HG03521 (cell line): Measurements from ENCODE around the gene MED31.
A peak's percentile ranks its signal among the peaks of the same experiment; 100 is the strongest.
"Not testable (repeated sequence)": the region's sequence is repeated elsewhere in the genome, so short reads cannot be mapped to it uniquely, and the experiment has no call there.

Source experiments
- ATAC-seq: cut with Tn5 transposase; IDR thresholded peaks from one replicate; pipeline ENCODE4 v1.9.1; 2021; ENCODE audit warnings: mild to moderate bottlenecking, moderate library complexity; ENCODE audit not compliant: unreplicated experiment

Gene MED31

DNA sequence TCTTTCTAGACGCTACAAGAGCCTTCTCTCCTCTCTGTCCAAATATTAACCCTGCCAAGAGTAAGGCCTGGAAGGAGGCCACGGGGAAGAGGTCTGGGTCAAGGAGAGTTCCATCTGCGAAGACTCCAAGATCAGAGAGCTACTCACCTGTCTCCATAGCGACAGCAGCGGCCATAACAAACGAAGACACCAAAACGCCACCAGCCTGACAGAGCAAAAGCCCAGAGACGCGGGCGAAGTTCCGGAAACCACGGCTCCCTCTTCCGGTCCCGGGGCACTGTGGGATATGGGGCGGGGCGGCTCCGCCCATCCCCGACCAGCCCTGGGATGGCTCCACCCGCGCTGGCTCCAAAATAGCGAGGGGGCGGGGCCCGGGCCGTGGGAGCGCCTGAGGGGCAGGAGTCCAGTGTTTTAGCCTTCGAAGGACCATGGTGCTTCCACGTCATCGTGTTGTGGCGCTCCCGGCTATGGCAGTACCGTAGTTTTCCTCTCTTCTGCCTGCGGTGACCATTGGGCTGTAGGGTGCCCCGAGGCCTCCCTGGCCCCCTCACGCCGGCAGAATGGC lies at the start of gene MED31, which contains the start of gene C17orf100:
Gene MED31 (minus strand): TSS at position 252 of the 565 bp plus-strand sequence. CDS start 77 bp downstream, at position 175.
Gene C17orf100 (plus strand): TSS at position 409 of the 565 bp plus-strand sequence. CDS start 152 bp downstream, at position 561.
- ATAC-seq, result peak; percentile 94

DNA sequence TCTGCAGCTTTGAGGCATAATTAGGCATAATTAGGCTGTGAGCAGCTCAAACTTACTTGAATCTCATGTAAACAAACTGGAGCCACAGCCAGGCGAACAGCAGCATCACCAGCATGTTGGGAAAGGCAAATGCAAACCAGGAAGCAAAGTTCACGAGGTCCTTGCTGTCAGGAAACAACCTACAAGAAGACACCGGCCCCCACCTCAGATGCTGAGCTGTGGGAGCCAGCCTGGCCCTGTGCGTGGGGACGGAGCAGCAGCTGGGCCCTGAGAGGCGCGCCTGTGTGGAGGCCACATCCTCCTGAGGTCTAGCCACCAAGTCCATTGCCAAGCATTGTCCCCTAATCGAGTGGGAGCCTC lies 49.5 kb upstream of the MED31 start:
- no peak for ATAC-seq

DNA sequence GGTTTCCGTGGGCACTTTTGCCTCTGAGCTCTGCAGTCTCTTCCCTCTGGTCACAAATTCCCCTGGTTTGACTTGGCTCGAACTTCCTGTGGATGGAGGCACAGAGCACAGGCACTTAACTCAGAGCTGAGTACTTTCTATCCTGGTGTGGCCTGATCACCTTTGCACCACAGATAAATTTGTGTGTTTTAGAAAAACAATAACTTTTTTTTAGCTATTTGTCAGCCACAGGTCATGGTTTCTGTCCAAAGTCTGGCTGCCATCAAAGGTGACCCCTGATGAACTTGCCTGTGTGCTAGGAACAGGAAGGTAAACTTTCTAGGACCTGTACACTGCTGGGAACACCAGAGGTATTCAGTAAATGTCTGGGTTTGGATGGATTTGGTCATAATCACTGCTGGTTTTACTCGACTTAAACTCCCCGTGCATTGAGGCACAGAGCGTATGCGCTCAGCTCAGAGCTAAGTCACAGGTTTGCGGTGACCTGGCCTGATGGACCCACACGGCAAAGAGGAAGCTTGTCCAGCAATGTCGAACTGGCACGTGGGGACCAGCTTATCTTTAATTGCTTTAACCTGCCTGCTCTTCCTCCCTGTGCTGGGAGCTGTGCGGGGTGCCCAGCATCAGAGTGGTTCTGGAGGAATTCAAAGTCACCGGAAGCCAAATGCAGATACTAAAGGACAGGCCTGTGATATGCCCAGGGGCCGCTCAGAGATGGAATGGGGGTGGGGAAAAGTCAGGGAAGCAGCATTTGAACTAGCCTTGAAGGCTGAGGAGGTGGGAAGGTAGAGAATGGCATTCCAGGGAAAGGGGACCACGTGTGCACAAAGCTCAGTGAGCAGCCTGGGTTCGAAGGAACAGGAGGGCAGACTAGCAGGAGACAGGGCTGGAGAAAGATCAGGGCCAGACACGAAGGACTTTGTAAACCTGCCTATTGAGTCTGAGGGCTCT lies 48.9 kb upstream of the MED31 start:
- no peak for ATAC-seq

GRCh38 chr17:6698004-6698403 lies 46.6 kb upstream of the MED31 start:
- ATAC-seq, result no peak

DNA sequence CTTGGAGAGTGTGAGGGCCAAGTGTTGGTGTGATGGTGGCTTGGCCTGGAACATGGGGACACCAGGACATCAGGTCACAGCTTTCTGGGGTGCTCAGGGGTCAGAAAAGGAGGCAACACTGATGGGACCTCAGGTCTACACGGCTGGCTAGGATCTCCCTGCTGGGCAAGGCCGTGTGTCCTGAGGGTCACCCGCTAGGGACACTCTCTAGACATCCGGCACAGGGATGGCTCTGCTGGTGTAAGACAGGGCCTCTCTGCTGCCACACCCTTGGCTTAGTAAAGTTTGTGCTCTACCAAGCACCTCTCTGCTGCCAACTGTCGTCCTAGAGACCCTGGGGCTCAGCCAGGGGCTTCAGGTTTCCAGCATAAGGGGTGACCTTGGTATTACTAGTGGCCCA lies 45.5 kb upstream of the MED31 start:
- no peak for ATAC-seq

DNA sequence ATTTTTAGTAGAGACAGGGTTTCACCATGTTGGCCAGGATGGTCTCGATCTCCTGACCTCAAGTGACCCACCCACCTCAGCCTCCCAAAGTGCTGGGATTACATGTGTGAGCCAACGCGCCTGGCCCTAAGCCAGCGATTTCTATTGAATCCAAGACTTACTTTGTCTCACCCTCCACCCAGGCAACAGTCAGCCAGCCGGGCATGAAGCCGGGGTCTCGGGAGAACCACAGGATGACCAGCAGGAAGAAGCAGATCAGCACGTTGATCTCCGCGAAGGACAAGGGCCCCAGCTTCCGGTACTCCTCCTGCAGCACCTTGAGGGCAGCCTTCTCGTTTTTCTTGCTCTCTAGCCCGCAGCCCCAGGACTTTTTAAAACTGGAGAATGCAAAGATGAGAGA lies 44.2 kb upstream of the MED31 start:
- ATAC-seq, result no peak

DNA sequence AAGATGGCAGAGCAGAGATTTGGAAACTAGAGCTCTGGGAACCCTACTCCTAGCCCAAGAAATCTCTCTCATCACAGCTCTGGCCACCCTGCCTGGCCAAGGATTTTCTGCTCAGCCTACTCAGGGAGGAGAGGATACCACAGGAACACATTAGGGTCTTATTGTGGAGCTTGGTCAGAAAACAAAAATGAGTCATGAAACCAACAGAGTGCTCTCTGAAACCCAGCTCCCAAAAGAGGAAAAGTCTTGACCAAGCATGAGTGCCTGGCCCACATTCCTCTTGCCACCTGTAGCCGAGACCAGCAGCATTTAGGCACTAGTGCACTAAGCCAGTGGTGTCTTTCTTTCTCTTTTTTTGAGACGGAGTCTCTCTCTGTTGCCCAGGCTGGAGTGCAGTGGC lies 43.6 kb upstream of the MED31 start:
- ATAC-seq, result no peak

DNA sequence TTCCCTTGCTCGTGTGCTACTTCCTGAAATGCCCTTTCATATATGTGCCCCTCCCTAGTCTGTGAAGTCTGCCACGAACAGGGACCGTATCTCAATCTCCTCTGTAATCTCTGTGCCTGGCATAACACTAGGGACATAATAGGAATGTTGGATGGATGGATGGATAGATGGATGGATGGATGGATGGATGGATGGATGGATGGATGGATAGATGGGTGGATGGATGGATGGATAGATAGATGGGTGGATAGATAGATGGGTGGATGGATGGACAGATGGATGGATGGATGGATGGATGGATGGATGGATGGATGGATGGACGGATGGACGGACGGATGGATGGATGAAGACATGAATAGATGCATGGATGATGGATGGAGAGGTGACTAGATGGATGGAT lies 40.6 kb upstream of the MED31 start:
- ATAC-seq, result not testable (repeated sequence)

- ATAC-seq, result no peak
Measured at GRCh38 chr17:6691546-6691945, 40.1 kb upstream of the MED31 start.

DNA sequence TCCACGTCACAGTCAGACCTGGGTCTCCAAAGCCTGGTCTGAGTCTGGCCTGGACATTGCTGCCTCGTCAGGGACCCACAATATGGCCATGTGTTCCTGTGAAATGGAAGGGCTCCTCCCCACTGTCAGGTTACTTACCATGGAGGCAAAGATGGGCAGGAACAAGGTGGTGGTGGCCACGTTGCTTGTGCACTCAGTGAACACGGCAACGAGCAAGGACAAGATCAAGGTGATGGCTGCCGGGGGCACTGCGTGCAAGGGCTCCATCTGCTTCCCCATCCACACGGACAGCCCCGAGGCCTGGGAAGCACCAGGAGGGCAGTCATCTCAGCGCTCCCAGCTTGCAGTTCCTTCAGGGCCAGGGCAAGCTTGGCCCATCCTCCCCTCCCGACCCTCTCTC lies 39.2 kb upstream of the MED31 start:
- ATAC-seq, result no peak

- ATAC-seq, result no peak
Measured at GRCh38 chr17:6688944-6689343, 37.5 kb upstream of the MED31 start.

DNA sequence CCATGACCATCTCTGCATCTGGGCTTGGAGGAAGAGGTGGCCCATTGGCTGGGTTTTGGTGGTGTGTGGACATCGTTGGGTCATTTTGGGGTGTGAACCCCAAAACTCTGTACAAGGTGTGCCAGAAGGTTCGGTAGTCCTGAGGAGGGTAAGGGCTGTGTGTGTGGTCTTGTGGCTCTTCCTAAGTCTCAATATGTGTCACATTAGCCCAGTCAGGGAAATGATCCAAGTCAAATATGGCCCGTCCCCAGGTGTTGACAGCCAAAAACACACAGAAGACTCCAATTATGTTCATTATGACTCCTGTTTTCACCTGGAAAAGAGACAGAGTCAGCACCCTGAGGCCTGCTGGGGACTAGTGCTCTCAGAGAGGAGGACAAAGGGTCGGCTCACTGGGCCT lies 34.6 kb upstream of the MED31 start:
- ATAC-seq, result no peak

DNA sequence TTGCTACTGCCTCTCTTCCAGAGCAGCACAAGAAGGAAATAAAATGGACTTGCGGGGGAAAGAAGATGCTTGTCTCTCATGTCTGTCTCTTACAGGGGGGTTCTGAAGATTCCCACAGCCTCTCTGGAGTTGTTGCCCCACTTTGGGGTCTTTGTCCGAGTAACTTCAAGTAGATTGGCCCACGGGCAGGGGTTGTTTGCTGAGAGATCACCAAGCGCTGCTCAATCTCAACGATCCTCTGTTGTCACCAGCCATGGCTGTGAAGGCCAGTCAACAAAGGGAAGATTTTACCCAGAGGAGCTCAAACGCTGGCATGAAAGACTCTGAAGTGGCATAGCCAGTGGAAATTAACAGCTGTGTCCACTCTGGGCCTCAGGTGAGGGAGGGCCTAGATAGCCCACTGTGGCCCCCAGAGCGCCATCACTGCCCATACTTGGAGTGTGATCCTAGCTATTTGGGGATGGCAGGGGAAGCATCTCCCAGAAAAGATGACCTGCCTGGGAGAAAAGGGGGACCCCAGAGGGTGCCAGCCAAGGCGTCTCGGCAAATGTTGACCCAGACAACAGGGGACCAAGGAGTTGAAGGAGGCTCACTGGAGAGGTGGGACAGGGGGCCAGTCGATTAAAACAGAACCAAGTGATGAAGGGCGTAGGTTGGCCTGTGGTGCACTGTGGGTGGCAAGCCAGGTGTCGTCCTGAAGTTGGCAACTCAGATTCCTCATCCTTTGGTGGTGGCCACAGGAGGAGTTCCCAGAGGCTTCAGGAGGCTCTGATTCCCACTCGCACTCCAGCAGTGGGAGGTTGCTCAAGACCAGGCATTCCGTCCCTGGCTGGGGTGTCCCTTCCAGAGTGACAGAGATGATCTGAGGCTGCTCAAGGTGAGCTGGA lies 33.7 kb upstream of the MED31 start:
- ATAC-seq, result no peak

- ATAC-seq, result no peak
Measured at GRCh38 chr17:6684460-6684783, 33.0 kb upstream of the MED31 start.

DNA sequence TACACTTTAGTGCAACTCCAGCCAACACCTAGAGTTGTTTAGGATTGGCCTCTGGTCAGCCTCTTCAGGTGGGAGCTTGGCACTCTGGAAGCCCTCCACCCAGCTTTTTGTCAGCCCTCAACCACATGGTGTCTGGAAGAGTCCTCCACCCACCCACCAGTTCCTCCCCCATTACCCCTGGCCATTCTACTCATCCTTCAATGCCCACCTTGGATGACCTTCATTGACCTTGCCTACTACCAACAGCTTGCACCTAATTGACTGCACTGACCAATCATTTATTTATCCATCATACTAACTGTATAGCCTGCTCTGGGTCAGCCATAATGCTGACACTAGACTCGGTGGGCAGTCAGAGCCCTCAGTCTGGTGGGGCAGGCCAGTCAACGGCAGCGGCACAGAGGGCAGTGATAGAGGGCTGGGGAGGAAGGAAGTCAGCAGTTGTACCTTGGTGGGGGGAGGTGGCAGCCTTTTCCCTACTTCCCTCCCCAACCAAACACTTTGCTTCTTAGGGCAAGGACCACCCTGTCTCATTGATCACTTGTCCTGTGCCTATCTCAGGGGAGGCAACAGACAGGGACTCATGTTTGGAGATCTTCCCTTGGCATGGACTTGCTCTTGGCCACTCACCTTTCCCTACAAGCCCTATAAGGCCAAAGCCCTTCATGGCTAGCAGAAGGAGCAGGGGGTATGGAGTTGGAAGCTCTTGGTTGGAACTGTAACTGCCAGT lies 32.5 kb upstream of the MED31 start:
- no peak for ATAC-seq

DNA sequence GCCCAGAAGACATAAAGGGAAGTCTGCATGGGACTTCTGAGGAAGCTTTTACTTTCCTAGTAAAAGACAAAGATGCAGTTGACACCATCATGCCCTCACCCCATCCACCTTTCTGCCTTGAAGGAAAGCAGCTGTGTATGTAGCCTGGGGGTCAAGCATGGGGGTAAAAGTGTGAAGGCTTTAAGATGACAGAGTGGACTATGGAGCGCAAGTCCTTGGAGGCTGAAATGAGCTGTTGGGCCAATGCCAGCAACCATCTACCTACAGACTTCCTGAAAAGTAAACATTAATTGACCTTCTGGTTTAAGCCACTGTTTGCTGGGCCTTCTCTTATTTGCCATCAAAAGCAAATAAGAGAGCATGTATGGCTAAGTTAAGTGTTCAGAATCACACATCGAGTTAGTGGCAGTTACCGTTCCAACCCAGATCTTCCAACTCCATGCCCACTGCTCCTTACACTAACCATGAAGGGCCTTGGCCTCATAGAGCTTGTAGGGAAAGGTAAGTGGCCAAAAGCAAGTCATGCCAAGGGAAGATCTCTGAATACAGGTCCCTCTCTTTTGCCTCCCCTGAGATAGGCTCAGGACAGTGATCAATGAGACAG lies 31.8 kb upstream of the MED31 start:
- no peak for ATAC-seq

DNA sequence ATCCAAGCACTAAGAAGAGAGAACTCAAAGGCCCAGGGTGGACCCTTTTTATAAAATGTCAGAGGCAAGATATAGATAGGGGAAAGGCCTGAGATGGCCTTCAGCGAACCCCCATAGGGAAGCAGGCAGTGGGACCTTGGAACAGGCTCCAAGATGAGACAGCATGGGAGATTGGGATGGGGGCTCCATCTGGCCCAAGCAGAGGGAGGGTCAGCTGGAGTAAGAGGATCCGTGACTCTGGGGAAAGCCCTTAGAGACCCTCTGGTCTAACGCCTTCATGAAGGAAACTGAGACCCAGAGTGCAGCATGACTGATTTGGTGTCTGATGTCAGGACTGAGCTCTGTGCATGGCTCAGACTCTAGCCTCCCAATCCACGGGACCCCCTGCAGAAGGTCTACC lies 30.9 kb upstream of the MED31 start:
- no peak for ATAC-seq

DNA sequence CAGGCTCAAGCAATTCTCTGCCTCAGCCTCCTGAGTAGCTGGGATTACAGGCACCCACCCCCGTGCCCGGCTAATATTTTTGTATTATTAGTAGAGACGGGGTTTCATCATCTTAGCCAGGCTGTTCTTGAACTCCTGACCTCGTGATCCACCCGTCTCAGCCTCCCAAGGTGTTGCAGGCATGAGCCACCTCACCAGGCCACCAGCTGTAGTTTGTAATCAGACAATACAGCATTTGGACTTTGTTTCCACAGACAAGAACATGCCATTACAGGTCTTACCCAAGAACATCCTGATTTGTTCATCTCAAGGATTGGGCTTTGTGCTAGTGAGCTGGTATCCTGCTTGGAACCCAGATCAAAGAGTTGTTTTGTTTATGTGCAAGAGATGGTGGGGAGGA lies 30.3 kb upstream of the MED31 start:
- ATAC-seq, result no peak

DNA sequence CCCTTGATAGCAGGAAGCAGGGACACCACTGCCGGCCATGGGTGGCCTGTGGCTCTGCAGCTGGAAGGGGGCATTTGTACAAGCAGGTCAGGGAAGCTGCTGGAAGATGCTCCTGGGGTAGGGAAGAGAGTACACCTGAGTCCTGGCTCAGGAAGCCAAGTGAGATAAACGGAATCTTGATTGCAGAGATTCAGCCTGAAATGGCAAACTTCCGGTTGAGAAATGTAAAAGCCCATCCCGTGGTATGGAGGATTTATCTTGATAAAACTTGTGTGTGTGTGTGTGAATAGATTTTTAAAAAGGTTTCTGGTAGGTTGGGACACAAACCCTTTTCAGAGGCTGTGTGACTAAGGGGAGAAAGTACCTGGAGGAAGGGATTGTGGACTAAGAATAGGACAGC lies 29.8 kb upstream of the MED31 start:
- no peak for ATAC-seq

GRCh38 chr17:6679241-6679640 lies 27.8 kb upstream of the MED31 start:
- ATAC-seq, result no peak
